Activated T-cell treated with anti-CD3 and anti-CD28 coated beads for 1 hour (primary cell): ENCODE measurements around the gene CD109.
"Not testable (repeated sequence)": the region's sequence is repeated elsewhere in the genome, so short reads cannot be mapped to it uniquely, and the experiment has no call there.

Source experiments
- DNase-seq: peaks from one replicate; pipeline ENCODE4 v3.0.0-alpha.2; 2020; ENCODE audit warnings: low read depth

CD109 gene

DNA sequence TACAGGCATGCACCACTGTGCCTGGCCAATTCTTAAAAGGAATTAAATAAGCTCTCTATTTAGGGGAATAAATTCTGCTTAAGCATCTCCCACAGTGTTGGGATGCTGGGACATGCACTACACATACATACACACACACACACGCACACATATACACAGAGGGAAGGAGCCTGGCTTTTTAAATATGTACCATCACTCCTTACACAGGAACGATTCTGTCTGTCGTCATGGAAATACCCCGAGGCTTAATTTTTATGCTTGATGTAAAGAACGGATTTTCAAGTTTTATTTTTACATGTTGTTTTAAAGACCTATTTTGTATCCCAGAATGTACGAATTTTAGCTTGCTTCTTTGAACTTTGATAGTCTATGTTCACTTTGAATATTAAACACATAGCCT, 95.3 kb downstream of the CD109 start:
- no peak for DNase-seq

DNA sequence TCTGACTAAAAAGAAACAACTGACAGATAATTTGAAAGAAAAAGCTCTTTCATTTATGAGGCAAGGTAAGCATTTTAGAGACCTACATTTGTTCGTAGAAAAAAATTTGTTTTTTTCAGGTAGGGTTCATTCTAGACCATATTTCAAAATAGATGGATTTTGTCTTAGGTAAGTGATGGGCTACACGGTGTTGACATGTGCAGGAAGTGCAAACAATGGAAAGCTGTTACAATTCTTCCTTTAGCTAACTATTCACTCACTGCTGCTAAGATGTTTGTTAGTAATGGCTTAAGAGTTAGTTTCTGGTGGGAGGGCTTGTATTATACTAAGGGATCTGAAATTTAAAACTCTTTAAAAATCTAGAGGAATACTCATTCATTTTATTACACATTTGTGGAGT, 96.7 kb downstream of the CD109 start:
- DNase-seq = no peak

DNA sequence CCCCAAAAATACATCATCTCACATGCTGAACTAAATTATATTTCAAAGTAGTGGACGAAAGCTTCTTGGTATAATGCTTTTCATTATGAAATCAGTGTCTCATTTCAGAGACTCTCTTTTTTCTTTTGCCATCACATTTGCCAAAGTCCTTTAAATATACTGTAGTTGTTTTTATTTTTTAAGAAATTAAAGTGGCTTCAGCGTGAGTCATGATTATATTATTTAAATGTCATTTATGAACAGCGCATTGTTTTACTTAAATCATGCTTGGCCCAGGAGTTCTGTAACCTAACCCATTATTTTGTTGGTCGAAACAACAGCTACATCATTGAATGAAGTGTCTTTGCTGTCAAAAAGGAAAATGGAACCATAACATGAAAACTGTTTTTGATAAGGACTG, 100.9 kb downstream of the CD109 start:
- no peak for DNase-seq

DNA sequence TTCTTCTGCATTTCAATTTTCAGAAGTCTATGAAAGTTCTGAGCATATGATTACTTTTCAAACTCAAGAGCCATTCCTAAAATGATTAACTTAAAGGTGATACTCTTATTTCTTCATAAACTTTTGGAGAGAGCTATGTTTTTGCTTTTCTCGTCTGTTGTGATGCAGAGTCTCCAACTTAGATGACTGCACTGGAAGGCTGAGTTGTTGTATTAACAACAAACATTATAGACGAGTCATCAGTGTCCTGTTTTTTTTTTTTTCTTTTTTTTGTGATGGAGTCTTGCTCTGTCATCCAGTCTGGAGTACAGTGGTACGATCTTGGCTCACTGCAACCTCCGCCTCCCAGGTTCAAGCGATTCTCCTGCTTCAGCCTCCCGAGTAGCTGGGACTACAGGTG, 101.9 kb downstream of the CD109 start:
- no peak for DNase-seq

DNA sequence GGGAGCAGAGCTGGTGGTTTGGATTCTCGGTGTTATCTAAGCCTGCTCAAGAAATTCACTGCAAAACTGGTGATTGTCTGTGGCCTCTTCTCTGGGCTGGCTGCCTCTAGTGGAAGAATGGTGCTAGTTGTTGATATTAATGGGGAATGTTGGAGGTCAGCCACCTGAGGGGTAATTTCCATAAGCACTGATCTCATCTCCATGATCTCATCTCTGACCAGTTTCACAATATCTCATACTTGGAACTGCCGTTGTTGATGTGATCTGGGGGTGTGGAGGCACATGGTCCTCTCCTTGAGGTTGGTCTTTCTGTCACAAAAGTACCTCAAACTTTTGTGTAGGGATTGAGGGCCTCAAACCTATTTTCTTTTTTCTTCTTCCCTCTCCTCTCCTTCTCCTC, 102.6 kb downstream of the CD109 start:
- DNase-seq = no peak

DNA sequence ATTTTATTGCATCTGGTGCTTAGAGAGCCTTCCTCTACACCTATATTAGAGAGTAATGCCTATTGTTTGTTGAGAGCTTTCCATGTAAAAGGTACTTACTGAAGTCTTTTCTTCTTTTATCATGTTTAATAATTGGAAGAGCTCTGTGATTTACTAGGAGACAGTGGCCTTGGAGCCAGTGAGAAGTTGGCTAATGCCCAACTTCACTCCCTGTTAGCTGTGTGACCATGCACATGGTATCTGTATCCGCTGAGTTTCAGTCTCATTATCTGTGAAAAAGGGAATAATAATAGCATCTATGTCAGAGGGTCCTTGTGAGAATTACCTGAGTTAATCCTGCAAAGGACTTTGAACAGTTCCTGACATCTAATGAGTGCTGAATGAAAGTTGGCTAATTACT, 105.0 kb downstream of the CD109 start:
- no peak for DNase-seq

DNA sequence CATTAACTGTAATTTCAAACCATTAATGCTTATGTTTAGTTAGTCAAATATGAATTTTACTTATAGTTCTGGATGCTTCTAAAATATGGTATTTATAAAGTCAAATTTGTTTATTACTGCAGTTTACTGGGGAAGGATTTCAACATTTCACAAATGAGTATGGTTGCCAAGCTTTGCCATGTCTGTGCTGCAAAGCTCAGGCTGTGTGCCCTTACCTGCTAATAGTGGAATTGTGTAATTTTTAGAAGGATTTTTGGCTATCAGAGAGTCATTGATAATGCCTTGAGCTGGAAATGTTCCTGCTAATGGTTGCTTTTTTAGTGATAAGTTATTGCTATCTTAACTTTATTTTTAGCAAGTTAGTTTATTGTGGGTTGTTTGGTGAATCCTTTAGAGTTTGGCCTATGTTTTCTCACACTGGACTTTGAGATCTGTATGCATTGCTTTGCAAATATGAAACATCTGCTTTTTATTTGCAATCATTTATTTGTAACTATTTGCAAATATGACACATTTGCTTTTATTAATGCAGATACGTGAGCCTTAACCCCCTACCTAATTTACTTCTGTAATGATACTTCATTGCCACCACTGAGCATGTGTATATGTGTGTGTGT, 105.8 kb downstream of the CD109 start:
- DNase-seq = no peak

DNA sequence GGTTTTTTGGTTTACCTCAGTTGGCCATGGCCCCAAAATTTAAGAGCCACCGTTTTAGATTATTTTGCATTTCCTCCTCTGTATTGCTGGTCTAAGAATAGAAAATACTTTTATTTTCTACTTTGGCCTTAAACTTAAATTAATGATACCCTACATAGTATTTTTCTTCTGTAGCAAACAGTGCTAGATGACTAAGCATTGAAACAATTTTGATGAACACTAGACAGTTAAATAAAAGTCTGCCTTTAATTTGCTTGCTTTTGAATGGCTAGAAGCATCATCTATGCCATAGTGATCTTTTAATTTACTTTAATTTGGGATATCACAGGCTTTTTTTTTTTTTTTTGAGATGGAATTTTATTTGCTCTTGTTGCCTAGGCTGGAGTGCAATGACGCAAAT, 106.4 kb downstream of the CD109 start:
- DNase-seq = no peak

DNA sequence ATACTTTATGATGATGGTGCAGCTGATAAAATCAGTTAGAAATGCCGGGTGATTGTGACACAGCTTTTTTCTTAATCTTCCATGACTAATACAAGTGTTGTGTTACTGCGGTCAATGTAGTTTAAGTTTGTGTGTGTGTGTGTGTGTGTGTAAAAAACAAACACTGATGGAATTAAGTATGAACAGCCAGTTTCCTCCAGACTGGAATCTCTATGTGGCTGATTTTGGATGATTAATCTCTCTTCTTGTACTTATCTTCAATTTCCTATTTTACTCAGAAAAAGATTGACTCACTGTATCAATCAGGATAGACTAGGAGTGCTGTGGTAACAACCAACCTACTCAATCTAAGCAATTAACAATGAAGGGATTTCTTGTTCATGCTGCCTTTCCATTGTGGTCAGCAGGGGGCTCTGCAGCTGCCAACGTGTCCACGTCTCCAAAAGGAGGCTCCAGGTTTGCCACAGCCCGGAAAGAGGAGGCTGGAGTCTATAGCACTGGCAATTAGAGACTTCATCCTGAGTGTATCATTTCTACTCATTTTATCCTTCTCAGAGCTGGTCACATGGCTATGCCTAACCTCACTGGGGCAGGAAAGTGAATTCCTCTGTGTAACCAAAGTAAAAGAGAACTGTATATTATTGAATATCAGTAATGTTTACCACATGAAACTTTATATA, 107.7 kb downstream of the CD109 start:
- no peak for DNase-seq

DNA sequence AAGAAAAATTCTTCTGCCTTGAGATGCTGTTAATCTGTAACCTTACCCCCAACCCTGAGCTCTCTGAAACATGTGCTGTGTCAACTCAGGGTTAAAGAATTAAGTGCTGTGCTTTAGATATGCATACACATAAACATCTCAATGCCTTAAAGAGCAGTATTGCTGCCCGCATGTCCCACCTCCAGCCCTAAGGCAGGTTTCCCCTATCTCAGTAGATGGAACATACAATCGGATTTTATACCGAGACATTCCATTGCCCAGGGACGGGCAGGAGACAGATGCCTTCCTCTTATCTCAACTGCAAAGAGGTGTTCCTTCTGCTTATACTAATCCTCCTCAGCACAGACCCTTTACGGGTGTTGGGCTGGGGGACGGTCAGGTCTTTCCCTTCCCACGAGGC, 109.2 kb downstream of the CD109 start:
- DNase-seq = not testable (repeated sequence)

DNA sequence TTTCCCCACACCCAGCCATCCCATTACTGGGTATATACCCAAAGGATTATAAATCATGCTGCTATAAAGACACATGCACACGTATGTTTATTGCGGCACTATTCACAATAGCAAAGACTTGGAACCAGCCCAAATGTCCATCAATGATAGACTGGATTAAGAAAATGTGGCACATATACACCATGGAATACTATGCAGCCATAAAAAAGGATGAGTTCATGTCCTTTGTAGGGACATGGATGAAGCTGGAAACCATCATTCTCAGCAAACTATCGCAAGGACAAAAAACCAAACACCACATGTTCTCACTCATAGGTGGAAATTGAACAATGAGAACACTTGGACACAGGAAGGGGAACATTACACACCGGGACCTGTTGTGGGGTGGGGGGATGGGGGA, 110.0 kb downstream of the CD109 start:
- DNase-seq = not testable (repeated sequence)

DNA sequence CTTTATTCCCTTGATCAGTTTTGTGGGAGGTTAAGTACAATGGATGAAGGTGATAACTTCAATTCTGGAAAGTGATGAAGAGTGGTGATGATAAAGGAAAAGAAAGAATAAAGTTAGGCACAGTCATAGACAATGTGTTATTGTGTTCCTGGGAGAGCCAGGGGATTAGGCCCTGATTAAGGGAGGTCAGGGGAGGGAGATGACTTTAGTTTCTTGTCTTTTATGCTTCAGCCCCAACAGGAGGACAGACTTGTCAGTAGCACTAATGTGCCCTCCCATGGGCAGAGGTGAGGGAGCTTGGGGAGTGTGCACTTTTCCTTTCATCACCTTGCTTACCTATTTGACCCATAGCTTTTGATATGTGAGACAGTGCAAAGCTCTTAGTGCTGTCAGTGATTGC, 115.7 kb downstream of the CD109 start:
- no peak for DNase-seq

DNA sequence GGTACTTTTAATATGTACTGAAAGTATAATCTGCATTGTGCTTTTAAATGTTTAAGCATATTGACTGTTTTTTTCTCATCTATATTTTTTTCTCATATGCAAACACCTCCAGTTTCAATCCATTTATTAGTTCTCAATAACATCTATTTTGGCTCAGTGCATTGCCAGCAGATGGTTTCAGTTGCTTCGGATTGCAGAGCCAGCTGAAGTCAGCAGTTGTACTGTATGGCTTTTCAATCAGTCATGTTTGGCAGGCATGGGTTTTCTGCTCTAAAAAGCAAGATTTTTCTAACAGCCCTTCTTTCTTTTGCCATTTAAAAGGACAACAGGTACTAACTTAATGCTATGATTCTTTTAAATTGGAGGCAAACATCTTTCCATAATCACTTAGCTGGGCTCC, 121.2 kb downstream of the CD109 start:
- no peak for DNase-seq

DNA sequence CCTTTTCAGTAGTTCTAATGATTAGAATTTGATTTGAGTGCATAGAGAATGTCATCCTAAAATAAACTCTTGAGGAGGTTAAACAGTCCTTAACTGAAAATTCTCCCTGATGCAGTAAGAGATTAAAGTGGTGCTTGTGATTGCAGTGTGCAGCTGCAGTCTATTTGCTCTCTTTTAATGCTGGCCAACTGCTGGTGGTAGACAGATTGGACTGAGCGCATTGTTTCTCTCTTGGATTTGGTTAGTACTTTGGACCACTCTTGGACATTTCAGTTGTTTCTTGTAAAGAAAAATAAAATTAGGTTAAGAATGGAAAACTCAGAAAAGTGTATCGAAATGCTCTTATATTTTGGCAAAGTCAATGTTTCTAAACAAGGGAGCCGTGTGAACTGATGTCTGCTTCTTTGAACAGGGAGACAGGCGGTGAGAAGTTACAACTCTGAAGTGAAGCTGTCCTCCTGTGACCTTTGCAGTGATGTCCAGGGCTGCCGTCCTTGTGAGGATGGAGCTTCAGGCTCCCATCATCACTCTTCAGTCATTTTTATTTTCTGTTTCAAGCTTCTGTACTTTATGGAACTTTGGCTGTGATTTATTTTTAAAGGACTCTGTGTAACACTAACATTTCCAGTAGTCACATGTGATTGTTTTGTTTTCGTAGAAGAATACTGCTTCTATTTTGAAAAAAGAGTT, 127.2 kb downstream of the CD109 start:
- DNase-seq = no peak

DNA sequence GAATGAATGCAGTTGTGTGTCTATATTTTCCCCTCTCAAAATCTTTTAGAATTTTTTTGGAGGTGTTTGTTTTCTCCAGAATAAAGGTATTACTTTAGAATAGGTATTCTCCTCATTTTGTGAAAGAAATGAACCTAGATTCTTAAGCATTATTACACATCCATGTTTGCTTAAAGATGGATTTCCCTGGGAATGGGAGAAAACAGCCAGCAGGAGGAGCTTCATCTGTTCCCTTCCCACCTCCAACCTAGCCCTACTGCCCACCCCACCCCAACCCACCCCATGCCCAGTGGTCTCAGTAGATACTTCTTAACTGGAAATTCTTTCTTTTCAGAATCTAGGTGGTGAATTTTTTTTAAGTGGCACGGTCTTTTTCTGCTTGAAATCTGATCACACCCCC, 127.8 kb downstream of the CD109 start:
- DNase-seq = no peak

DNA sequence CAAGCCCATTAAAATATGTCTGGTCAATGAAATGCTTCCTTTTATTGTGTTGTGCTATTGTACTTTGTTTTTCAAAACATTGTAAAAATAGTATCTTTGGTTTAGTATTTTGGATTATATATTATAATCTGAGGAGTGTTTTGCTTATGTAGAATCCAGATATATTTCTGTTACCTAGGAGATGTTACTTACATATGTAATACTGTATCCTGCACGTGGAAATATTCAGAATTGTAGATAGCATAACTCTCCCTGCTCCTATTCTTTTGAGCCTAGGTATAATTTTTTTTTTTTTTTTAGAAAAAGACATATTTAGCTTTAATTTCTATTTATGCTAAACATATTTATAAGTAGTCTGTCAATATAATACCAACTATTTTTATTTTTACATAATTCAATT, 130.6 kb downstream of the CD109 start:
- DNase-seq = no peak

DNA sequence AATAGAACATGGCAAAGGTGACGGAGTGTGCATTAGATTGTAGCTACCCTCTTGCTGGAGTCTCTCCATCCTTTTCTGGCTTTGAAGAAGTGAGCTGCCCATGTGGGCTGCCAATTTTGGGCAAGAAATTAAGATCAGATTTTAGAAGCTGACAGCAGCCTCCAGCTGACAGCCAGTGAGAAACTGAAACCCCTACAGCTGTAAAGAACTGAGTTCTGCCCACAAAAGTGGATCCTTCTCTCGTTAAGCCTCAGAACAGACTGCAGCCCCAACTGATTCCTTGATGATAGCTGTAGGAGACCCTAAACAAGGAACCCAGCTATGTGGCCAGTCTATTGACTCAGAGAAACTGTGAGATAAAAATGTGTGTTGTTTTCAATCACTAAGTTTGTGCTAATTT, 134.1 kb downstream of the CD109 start:
- DNase-seq = no peak

DNA sequence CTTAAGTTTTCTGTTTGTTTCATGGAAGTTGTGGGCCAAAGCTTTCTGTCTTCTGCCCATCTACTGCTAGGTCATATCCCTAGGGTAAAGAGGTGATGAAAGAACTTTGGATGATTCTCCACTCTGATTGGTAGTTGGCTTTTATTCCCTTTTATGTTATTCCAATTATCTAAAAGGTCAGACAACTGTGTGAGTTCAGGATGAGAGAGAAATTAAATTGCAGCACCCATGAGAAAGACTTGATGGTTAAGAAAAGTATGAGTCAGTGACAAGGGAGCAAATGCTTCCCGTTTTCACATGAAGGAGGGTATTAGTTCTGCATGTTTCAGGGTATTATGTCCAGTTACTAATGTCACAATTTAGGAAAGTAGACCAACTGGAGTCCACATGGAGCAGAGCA, 136.3 kb downstream of the CD109 start:
- no peak for DNase-seq

DNA sequence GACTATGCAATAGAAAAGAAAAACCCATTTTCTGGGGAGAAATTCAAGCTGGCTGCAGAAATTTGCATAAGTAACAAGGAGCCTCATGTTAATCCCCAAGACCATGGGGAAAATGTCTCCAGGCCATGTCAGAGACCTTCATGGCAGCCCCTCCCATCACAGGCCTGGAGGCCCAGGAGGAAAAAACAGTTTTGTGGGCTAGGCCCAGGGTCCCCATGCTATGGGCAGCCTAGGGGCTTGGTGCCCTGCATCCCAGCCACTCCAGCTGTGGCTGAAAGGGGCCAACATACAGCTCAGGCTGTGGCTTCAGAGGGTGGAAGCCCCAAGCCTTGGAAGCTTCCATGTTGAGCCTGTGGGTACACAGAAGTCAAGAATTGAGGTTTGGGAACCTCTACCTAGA, 148.7 kb downstream of the CD109 start:
- DNase-seq = not testable (repeated sequence)

DNA sequence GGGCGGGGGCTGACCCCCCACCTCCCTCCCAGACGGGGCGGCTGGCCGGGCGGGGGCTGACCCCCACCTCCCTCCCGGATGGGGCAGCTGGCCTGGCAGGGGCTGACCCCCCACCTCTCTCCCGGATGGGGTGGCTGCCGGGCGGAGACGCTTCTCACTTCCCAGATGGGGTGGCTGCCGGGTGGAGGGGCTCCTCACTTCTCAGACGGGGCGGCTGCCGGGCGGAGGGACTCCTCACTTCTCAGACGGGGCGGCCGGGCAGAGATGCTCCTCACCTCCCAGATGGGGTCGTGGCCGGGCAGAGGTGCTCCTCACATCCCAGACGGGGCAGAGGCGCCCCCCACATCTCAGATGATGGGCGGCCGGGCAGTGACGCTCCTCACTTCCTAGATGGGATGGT, 155.0 kb downstream of the CD109 start:
- DNase-seq = not testable (repeated sequence)

DNA sequence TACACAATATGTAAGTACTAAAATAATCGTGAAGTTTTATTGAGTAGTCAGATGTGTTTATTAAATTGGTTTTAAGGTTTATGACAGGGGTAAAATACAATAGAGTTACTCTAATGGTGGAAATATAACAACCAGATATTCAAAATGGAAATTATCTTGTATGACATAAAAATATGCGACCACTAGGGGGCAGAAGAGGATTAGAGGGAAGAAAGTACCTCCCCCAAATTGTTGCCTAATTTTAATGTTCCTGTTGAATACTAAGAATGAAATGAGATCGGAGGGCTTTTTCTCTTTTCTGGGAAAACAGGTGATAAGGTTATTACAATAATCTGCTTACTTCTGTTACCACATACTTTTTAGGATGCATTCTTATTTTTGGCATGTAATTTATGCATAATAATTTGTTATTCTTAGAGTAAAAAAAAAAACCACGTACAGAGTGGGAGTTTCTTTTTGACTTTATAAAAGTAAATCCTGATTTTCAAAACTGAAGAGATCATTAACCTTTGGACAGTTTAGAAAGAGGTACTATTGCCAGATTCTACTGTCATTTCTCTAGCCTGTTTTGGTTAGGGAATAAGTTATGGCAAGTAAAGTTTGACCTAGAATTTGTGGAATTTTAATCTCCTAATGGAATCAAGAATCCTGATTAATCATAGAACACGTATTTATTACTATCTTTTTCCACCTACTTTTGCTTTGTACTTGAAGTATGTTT, 159.2 kb downstream of the CD109 start:
- no peak for DNase-seq

DNA sequence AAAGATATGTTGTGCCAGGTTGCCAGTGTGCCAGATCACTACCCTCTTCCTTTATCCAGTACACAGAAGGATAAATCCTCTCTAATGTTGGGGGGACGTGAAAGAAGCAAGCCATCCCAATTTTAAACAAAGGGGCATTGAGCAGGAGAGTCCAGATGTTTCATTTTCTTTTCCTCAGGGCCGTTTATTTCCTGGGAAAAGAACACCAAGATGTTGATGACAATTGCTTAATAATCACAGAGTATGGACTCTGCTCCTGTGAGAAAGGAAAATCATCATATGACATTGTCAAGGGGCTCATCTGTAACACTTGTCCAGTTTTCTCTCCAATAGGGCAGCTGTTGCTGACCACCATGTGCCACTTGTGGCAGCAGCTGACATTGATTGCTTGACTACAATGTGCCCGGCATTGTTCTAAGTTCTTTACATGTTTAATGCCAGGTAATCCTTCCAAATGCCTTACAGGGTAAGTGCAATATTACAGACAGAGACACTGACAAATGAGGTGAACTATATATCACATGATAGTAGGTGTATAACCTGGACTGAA, 161.4 kb downstream of the CD109 start:
- no peak for DNase-seq

DNA sequence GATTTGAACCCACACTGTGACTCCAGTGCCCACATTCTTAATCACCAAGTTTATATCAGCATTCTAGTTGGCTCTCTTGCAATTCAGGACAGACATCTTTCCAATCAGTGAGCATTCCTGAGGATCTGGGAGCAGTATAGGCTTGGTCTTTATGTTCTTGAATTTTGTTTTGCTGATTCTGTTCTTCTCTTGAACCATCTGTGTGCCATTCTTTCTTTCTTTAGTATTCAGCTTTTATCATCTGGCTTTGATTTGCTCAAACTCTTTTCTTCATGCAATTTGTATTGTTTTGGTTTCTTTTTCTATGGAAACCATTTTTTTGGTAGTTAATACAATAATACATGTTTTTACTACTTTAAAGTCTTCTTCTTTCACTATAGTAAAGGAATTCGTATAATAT, 162.4 kb downstream of the CD109 start:
- DNase-seq = no peak
